Activated CD4-positive, CD25-positive, alpha-beta regulatory T cell (primary cell): Measurements from ENCODE around the gene BFSP1.

Experiments
- DNase-seq, 4 experiments: peaks; one replicate each; lab custom pipeline; 2025; lab: John Stamatoyannopoulos, UW

BFSP1 gene

DNA sequence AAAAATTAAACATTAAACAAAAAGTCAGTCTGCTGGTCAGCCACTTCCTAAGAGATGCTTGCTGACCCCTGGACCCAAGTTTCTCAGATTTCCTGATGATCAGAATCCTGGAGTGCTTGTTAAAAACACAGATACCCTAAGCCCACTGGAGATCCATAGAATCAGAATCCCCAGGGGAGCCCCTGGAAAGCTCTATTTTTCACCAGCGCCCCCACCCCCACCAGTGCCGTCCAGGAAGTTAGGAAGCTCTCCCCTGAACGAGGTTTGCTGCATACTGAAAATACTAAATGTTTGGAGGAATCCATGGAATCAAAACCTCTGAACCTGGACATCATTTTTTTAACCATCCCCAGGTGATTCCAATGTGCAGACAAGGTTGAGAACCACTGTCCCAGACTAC, 69.2 kb downstream of the BFSP1 start:
- no peak for DNase-seq

DNA sequence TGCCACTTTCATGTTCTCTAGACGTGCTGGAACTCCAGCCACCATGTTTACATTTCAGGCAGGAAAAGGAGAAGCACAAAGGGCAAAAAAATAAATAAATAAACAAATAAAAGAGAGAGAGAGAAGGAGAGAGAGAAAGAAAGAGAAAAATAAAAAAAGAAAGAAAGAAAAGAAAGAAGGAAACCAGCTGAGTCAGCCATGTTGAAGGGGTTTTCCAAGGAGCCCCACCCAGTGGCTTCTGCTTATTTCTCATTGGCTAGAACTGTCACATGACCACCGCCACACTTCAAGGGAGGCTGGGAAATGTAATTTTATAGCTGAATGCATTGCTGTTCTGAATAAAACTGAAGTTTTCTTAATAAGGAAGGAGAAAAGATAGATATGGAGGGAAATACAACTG, 71.1 kb downstream of the BFSP1 start:
- no peak for DNase-seq

DNA sequence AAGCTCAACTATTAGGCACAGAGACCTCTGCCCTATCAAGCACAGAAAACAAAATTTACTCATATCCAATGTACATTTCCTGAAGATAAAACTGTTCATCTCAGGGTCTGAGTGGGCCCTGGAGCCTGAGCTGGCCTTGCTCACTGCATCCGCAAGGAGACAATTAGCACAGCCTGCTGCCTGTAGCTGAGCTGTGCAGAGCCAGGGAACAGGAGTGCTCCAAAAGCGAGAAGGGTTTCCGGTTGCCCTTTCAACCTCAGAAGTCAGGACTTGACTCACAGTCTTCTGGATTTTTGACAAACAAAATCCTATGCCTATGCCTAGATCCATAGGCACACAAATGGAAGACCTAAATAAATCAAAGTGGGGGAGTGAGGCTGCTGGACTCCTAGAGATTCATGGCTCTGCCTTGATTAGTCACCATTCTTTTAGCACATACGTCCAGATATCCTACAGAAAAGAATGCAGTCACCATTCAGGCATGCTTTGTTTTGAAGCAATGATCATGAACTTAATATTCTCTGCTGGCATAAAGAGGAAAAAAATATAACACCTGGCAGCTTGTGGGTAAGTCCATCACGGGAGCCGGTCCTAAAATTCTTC, 73.5 kb downstream of the BFSP1 start:
- no peak for DNase-seq

- DNase-seq, result no peak
These were observed 74.1 kb downstream of the BFSP1 start for GRCh38 chr20:17457079-17457478.

DNA sequence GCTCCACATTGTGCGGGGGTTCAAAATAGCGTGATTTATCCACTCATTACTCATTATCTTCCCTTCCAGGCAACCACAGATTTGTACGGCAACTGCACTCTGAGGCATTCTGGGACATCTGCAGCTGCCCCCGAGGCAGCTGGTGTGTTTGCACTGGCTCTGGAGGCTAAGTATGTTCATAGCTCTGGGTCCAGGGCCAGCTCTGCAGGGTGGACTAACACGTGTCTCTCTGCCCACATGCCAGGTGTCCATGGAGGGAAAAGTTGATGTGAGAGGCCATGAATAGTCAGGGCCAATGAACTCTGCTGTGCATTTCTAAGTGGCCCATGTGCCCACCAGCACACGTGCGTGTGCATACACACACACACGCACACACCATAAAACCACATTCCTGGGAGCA, 74.9 kb downstream of the BFSP1 start:
- DNase-seq, result no peak

- DNase-seq, result no peak
These were observed 77.6 kb downstream of the BFSP1 start for GRCh38 chr20:17453592-17453991.

GRCh38 chr20:17452441-17452840, 78.7 kb downstream of the BFSP1 start:
- no peak for DNase-seq

DNA sequence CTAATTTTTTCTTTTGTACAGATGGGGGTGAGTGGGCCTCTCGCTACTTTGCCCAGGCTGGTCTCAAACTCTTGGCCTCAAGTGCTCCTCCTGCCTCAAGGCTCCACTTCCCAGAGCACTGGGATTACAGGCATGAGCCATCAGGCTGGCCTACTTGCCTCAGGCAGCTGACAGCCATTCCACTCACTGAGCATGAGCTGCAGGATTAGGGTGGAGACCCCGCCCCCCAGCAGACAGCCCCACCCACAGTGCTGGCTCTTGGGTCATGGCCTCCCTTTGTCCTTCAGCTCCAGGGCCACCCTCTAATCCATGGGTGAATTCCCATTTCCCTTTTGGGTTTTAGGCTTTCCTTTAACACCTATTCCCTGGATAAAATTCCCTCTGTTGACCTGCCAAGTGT, 82.1 kb downstream of the BFSP1 start:
- no peak for DNase-seq

DNA sequence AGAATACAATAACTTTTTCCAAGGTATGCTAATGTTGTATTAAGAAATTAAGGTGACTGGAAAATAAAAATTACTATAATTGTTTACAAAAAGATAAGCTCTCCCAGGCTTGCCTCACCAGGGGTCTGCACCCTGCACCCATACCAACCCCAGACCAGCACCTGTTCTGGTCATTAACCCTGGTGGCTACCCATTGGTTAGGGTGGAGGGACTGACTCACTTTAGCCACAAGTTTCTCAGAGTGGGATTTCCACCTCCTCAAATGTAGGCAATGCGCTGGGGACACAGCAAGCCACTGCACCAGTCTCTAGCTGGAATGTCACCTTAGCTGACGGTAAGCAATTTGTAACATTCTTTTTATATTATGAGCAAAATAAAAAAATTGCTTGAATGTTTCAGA, 83.1 kb downstream of the BFSP1 start:
- no peak for DNase-seq

GRCh38 chr20:17446171-17446570, 85.0 kb downstream of the BFSP1 start:
- DNase-seq, result no peak

DNA sequence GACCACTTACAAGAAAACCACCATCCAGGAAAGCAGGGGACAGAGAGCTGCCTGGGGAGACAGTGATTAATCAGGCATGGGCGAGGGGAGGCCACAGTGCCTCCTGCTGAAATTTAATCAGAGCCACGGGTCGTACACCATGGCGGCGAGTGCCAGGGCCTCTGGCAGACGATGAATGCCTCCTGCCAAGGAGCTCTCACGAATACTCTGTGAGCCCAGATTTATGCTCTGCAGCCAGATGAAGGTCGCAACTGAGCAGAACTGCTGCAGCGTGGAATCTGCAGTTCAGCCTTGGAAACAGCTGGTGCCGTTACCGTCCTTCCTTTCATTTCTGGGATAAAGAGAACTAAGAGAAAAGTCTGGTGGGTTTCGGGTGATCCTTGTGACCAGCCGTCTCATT, 85.6 kb downstream of the BFSP1 start:
- DNase-seq, result no peak

GRCh38 chr20:17444091-17444490, 87.1 kb downstream of the BFSP1 start:
- no peak for DNase-seq
